ENCODE results near the gene MBNL1. TPM values are rescaled to one million over a fixed set of nuclear protein-coding genes. Genes with fewer than 3 reads are reported as not detected.

Gene MBNL1
- polyA plus RNA-seq, 1 donor from 2014 or later, result 12.7 TPM

GRCh38 chr3:152319831-152320617 lies 51.3 kb downstream of the MBNL1 start:
- no peak for TF ChIP-seq POLR2AphosphoS5 (IDR thresholded peaks at IDR 0.05)
- no peak for TF ChIP-seq SMC3 (conservative IDR thresholded peaks at IDR 0.05; ENCODE audit: poor library complexity)
- TF ChIP-seq EP300 (conservative IDR thresholded peaks at IDR 0.05; ENCODE audit: poor library complexity, severe bottlenecking), result no peak
- TF ChIP-seq CTCF (IDR thresholded peaks at IDR 0.05; ENCODE audit: poor library complexity, severe bottlenecking), result no peak
- TF ChIP-seq RAD21 (conservative IDR thresholded peaks at IDR 0.05), result no peak
- no peak for TF ChIP-seq TAF1 (IDR thresholded peaks at IDR 0.05; ENCODE audit: low read depth)
- TF ChIP-seq REST (IDR thresholded peaks at IDR 0.05; ENCODE audit: borderline replicate concordance), result no peak
- TF ChIP-seq EZH2 (IDR thresholded peaks at IDR 0.05; ENCODE audit: borderline replicate concordance, insufficient read depth, low read length, poor library complexity, severe bottlenecking), result no peak
- TF ChIP-seq MXI1 (conservative IDR thresholded peaks at IDR 0.05; ENCODE audit: poor library complexity, severe bottlenecking), result no peak
- H3F3A ChIP-seq (ENCODE audit: insufficient read depth, low read length, poor library complexity, severe bottlenecking), result peaks cover 10% of the 10 kb centered on the region
- no peaks in the 10 kb centered on the region for H3K9me3 ChIP-seq (ENCODE audit: low read length)
- H3K4me3 ChIP-seq (ENCODE audit: low read length), result no peak overlapping the region
- no peaks in the 10 kb centered on the region for H3K27me3 ChIP-seq (ENCODE audit: insufficient read depth, low read depth, low read length)
- H3K36me3 ChIP-seq (ENCODE audit: insufficient read depth, low read length), result no peaks in the 10 kb centered on the region
- no peak overlapping the region for H2AFZ ChIP-seq (ENCODE audit: low read depth, low read length)
- peaks cover 21% of the 10 kb centered on the region for H3K79me2 ChIP-seq (replicated peaks; ENCODE audit: insufficient read depth, low read length)
- no peak overlapping the region for H3K9ac ChIP-seq (ENCODE audit: low read length)
- no peak overlapping the region for H3K4me2 ChIP-seq (ENCODE audit: low read length)
- no peaks in the 10 kb centered on the region for H4K20me1 ChIP-seq (ENCODE audit: insufficient read depth)
- no peaks in the 10 kb centered on the region for H3K9me2 ChIP-seq (ENCODE audit: insufficient read depth, low read length)
- H3K27ac ChIP-seq (ENCODE audit: low read length), result no peak overlapping the region

GRCh38 chr3:152321200-152321954 lies 52.6 kb downstream of the MBNL1 start:
- Histone ChIP-seq H3F3A (ENCODE audit: insufficient read depth, low read length, poor library complexity, severe bottlenecking) (peaks cover 10% of the 10 kb centered on the region), H3K9me3 (ENCODE audit: low read length) (no peaks in the 10 kb centered on the region), H3K27ac (ENCODE audit: low read length) (no peak overlapping the region), H3K9me2 (ENCODE audit: insufficient read depth, low read length) (no peaks in the 10 kb centered on the region), H3K36me3 (ENCODE audit: insufficient read depth, low read length) (no peaks in the 10 kb centered on the region), H3K4me3 (ENCODE audit: low read length) (no peak overlapping the region), H2AFZ (ENCODE audit: low read depth, low read length) (no peak overlapping the region), H3K9ac (ENCODE audit: low read length) (no peak overlapping the region), H3K4me2 (ENCODE audit: low read length) (no peak overlapping the region), H3K27me3 (ENCODE audit: insufficient read depth, low read depth, low read length) (no peaks in the 10 kb centered on the region), H3K79me2 (replicated peaks; ENCODE audit: insufficient read depth, low read length) (peaks cover 23% of the 10 kb centered on the region), H4K20me1 (ENCODE audit: insufficient read depth) (no peaks in the 10 kb centered on the region)
- no peak for TF ChIP-seq EZH2 (IDR thresholded peaks at IDR 0.05; ENCODE audit: borderline replicate concordance, insufficient read depth, low read length, poor library complexity, severe bottlenecking)
- no peak for TF ChIP-seq REST (IDR thresholded peaks at IDR 0.05; ENCODE audit: borderline replicate concordance)
- TF ChIP-seq RAD21 (conservative IDR thresholded peaks at IDR 0.05), result no peak
- no peak for TF ChIP-seq CTCF (IDR thresholded peaks at IDR 0.05; ENCODE audit: poor library complexity, severe bottlenecking)
- TF ChIP-seq MXI1 (conservative IDR thresholded peaks at IDR 0.05; ENCODE audit: poor library complexity, severe bottlenecking), result no peak
- no peak for TF ChIP-seq POLR2AphosphoS5 (IDR thresholded peaks at IDR 0.05)
- TF ChIP-seq SMC3 (conservative IDR thresholded peaks at IDR 0.05; ENCODE audit: poor library complexity), result no peak

All from neural cell (in vitro differentiated cells).